Osteoblast (primary cell): ENCODE data around the gene SP110. TPM values are rescaled to one million over a fixed set of nuclear protein-coding genes. Genes with fewer than 3 reads are reported as not detected.
"Not testable (repeated sequence)": the region's sequence is repeated elsewhere in the genome, so short reads cannot be mapped to it uniquely, and the experiment has no call there.

ENCODE experiments used
- DNase-seq: peaks from one replicate; pipeline ENCODE4 v3.0.0; 2011; ENCODE audit warnings: low spot score, mixed read lengths; ENCODE audit not compliant: insufficient read length; ENCODE audit errors: missing footprints
- H2AFZ ChIP-seq: 2 replicates; pipeline ENCODE4 v1.6.0; 2011; ENCODE audit warnings: mild to moderate bottlenecking, low read length
- H3K27ac ChIP-seq: 2 replicates; pipeline ENCODE4 v1.5.1; 2011; ENCODE audit warnings: mild to moderate bottlenecking, low read depth, low read length, moderate library complexity
- H3K27me3 ChIP-seq: 2 replicates; pipeline ENCODE4 v1.6.0; 2012; ENCODE audit warnings: mild to moderate bottlenecking, control low read depth, inconsistent platforms, low read length, moderate library complexity; ENCODE audit not compliant: insufficient read depth
- H3K36me3 ChIP-seq: 2 replicates; pipeline ENCODE4 v1.5.1; 2011; ENCODE audit warnings: mild to moderate bottlenecking, low read length, control low read depth, moderate library complexity; ENCODE audit not compliant: insufficient read depth
- H3K4me1 ChIP-seq: 2 replicates; pipeline ENCODE4 v1.5.1; 2011; ENCODE audit warnings: mild to moderate bottlenecking, low read length, control low read depth, moderate library complexity; ENCODE audit not compliant: insufficient read depth
- H3K4me2 ChIP-seq: 2 replicates; pipeline ENCODE4 v1.6.0; 2011; ENCODE audit warnings: mild to moderate bottlenecking, low read length; ENCODE audit not compliant: insufficient read depth
- H3K4me3 ChIP-seq: fragments of 200-600 bp; sonication (generic); 3 replicates; pipeline ENCODE4 v1.5.1; 2012; ENCODE audit warnings: mild to moderate bottlenecking, low read length, inconsistent platforms; ENCODE audit not compliant: insufficient read depth
- H3K79me2 ChIP-seq: 2 replicates; pipeline ENCODE4 v1.6.0; 2012; ENCODE audit warnings: mild to moderate bottlenecking, low read length, control low read depth, inconsistent platforms; ENCODE audit not compliant: insufficient read depth
- H3K9me3 ChIP-seq: 2 replicates; pipeline ENCODE4 v1.5.1; 2011; ENCODE audit warnings: low read depth, low read length, control low read depth
- H4K20me1 ChIP-seq: 2 replicates; pipeline ENCODE4 v1.6.0; 2012; ENCODE audit warnings: mild to moderate bottlenecking, low read length, control low read depth; ENCODE audit not compliant: insufficient read depth
- total RNA-seq: library from RNA; depleted of rRNA; stranded (reverse); fragments of >200 nt; gene quantifications from 2 replicates; pipeline ENCODE4 v1.2.3, GENCODE V29; 2012
- TF ChIP-seq, protein P1 (sequence below): IDR thresholded peaks from 2 replicates; pipeline ENCODE4 v1.5.1; 2011; ENCODE audit warnings: mild to moderate bottlenecking, low read depth, low read length, moderate library complexity; ENCODE audit errors: extremely low read depth

The SP110 gene
- total RNA-seq, 1 donor, result 15.9 TPM

DNA sequence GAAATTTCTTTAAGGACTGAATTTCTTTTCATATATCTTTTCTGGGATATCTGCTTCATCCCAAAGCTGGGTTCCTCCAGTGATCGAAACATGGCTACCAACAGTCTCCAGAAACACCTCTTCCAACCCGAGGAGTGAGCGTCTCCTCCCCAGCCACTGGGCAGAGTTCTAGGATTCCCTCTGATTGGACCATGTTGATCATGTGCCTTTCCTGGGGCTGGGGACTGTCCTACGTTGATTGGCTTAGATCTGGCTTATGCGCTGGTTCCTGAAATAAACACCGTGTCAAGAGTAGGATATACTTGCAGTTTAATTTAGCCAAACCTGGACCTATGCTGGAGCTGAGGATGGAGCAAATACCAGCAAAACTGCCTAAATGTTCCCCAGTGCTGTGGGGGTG is 95.5 kb downstream of the SP110 start:
- Histone ChIP-seq H3K27me3 (no peaks in the 10 kb centered on the region), H3K36me3 (no peaks in the 10 kb centered on the region), H3K4me3 (no peak overlapping the region), H2AFZ (no peak overlapping the region), H3K9me3 (no peaks in the 10 kb centered on the region), H3K27ac (no peak overlapping the region), H3K79me2 (no peaks in the 10 kb centered on the region), H3K4me1 (no peaks in the 10 kb centered on the region), H4K20me1 (no peaks in the 10 kb centered on the region), H3K4me2 (no peak overlapping the region)
- DNase-seq, result no peak
- TF ChIP-seq, protein P1, sequence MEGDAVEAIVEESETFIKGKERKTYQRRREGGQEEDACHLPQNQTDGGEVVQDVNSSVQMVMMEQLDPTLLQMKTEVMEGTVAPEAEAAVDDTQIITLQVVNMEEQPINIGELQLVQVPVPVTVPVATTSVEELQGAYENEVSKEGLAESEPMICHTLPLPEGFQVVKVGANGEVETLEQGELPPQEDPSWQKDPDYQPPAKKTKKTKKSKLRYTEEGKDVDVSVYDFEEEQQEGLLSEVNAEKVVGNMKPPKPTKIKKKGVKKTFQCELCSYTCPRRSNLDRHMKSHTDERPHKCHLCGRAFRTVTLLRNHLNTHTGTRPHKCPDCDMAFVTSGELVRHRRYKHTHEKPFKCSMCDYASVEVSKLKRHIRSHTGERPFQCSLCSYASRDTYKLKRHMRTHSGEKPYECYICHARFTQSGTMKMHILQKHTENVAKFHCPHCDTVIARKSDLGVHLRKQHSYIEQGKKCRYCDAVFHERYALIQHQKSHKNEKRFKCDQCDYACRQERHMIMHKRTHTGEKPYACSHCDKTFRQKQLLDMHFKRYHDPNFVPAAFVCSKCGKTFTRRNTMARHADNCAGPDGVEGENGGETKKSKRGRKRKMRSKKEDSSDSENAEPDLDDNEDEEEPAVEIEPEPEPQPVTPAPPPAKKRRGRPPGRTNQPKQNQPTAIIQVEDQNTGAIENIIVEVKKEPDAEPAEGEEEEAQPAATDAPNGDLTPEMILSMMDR, result no peak

DNA sequence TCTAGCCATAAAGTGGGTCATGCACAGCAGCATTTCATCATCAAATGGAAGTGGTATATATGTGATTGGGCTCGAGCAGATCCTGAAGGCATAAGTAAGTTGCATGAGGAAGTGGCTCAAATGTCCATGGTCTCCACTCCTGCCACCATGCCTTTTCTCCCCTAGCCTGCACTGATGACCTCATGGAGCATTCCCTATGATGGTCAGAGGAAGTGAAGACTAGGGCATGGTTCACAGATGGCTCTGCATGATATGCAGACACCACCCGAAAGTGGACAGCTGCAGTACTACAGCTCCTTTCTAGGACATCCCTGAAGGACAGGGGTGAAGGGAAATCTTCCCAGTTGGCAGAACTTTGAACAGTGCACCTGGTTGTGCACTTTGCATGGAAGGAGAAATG is 99.4 kb downstream of the SP110 start:
- H3K4me1 ChIP-seq, H3K27ac ChIP-seq, H3K9me3 ChIP-seq, H3K4me2 ChIP-seq, H3K36me3 ChIP-seq, DNase-seq, H4K20me1 ChIP-seq, H3K27me3 ChIP-seq, H2AFZ ChIP-seq, H3K79me2 ChIP-seq, H3K4me3 ChIP-seq: not testable (repeated sequence)

DNA sequence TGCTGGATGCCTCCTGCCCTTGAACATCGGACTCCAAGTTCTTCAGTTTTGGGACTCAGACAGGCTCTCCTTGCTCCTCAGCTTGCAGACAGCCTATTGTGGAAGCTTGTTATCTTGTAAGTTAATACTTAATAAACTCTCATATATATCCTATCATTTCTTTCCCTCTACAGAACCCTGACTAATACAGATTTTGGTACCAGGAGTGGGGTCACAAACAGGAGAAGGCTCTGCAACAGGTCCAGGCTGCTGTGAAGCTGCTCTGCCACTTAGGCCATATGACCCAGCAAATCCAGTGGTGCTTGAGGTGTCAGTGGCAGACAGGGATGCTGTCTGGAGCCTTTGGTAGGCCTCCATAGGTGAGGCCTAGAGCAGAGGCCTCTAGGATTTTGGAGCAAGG is 100.0 kb downstream of the SP110 start:
- not testable (repeated sequence) for H3K27me3 ChIP-seq, H3K27ac ChIP-seq, H3K4me3 ChIP-seq, H3K4me1 ChIP-seq, H3K79me2 ChIP-seq, H3K36me3 ChIP-seq, H2AFZ ChIP-seq, H3K4me2 ChIP-seq, H4K20me1 ChIP-seq, DNase-seq, H3K9me3 ChIP-seq

Other genes starting within 250 kb of the SP110 start
- under 0.01 and 0.29 TPM in 2 replicates for gene SLC16A14, start 151.1 kb downstream of the SP110 start, total RNA-seq
- gene SP140, start 5.8 kb upstream of the SP110 start, total RNA-seq, result under 0.01 and 0.36 TPM in 2 replicates
- 15.6 and 18.6 TPM in 2 replicates for gene SP140L, start 107.2 kb upstream of the SP110 start, total RNA-seq
- gene SP100, start 196.2 kb upstream of the SP110 start, total RNA-seq, result 137 and 149 TPM in 2 replicates